B cell (primary cell): ENCODE data around the gene PTPRN2. TPM values are rescaled to one million over a fixed set of nuclear protein-coding genes. Genes with fewer than 3 reads are reported as not detected.

ENCODE experiments used
- ATAC-seq: fragments of 200-7000 bp; cut with Tn5 transposase; one replicate; pipeline ENCODE4 v1.10.0; 2021; ENCODE audit warnings: low read depth, mild to moderate bottlenecking, moderate number of reproducible peaks, moderate library complexity
- CTCF ChIA-PET: fragments of 350-600 bp; sonication (Branson Sonifier 250); formaldehyde crosslinking; loops from one replicate; lab custom pipeline; 2021; ENCODE audit warnings: antibody characterized with exemption, inconsistent platforms; lab: Charles Lee
- POLR2A ChIA-PET: fragments of 350-600 bp; sonication (Branson Sonifier 250); formaldehyde crosslinking; loops from one replicate; lab custom pipeline; 2021; ENCODE audit warnings: antibody characterized with exemption; lab: Charles Lee
- DNase-seq: peaks from one replicate; pipeline ENCODE4 v3.0.0; 2013
- H2AFZ ChIP-seq: 2 replicates; pipeline ENCODE4 v1.6.1; 2012; ENCODE audit warnings: mild to moderate bottlenecking, low read depth, low read length; ENCODE audit not compliant: insufficient read depth, poor library complexity, severe bottlenecking
- H3K27ac ChIP-seq, 2 donors: 1 replicate in 1 of 2; 2 replicates in 1 of 2; pipeline ENCODE4 v1.5.1; 2012 to 2013; ENCODE audit warnings: low read length in 2 of 2, mild to moderate bottlenecking in 2 of 2, moderate library complexity in 1 of 2
- H3K27me3 ChIP-seq, 4 experiments: fragments of 200-600 bp in 1 of 4; sonication (generic) in 1 of 4; replicated peaks in 1 of 4; 1 replicate in 2 of 4; 2 replicates in 2 of 4; pipeline versions ENCODE4 v1.6.1 to v1.7.0; 2013 to 2016; ENCODE audit warnings: low read length in 3 of 4, mild to moderate bottlenecking in 2 of 4, mixed read lengths in 1 of 4, moderate library complexity in 1 of 4; ENCODE audit not compliant: insufficient read depth in 4 of 4, control insufficient read depth in 3 of 4; ENCODE audit errors: control extremely low read depth in 1 of 4
- H3K36me3 ChIP-seq, 2 experiments: replicated peaks in 1 of 2; 1 replicate in 1 of 2; 2 replicates in 1 of 2; pipeline versions ENCODE4 v1.6.1 to v1.7.1; 2013; ENCODE audit warnings: low read length in 1 of 2; ENCODE audit not compliant: insufficient read depth in 2 of 2, control insufficient read depth in 1 of 2; ENCODE audit errors: control extremely low read depth in 1 of 2, extremely low read depth in 1 of 2
- H3K4me1 ChIP-seq, 2 donors: fragments of 200-600 bp in 1 of 2; sonication (generic) in 1 of 2; 1 replicate in 1 of 2; 2 replicates in 1 of 2; pipeline versions ENCODE4 v1.5.1 to v1.6.1; 2013 to 2017; ENCODE audit warnings: low read length in 2 of 2; ENCODE audit not compliant: control insufficient read depth in 2 of 2, insufficient read depth in 2 of 2
- H3K4me2 ChIP-seq: replicated peaks from 2 replicates; pipeline ENCODE3; 2012; ENCODE audit warnings: mild to moderate bottlenecking, low read depth, low read length; ENCODE audit not compliant: poor library complexity, severe bottlenecking
- H3K4me3 ChIP-seq, 5 experiments: fragments of 200-600 bp in 1 of 5; sonication (generic) in 1 of 5; 1 replicate in 3 of 5; 2 replicates in 2 of 5; pipeline versions ENCODE4 v1.5.1 to v1.7.0; 2011 to 2016; ENCODE audit warnings: low read length in 4 of 5, mild to moderate bottlenecking in 4 of 5, low read depth in 2 of 5, control low read depth in 1 of 5, moderate library complexity in 1 of 5; ENCODE audit not compliant: insufficient read depth in 1 of 5; ENCODE audit errors: control extremely low read depth in 1 of 5, extremely low read depth in 1 of 5
- H3K79me2 ChIP-seq: fragments of 200-600 bp; sonication (generic); one replicate; pipeline ENCODE4 v1.6.0; 2016; ENCODE audit warnings: low read length; ENCODE audit not compliant: control insufficient read depth, insufficient read depth
- H3K9ac ChIP-seq: fragments of 200-600 bp; sonication (generic); 2 replicates; pipeline ENCODE4 v1.6.1; 2017; ENCODE audit warnings: mild to moderate bottlenecking, low read length, moderate library complexity
- H3K9me3 ChIP-seq, 3 donors: one replicate each; pipeline versions ENCODE4 v1.6.1 to v1.7.1; 2013; ENCODE audit warnings: low read length in 2 of 3; ENCODE audit not compliant: control insufficient read depth in 2 of 3, insufficient read depth in 1 of 3; ENCODE audit errors: control extremely low read depth in 1 of 3
- H4K20me1 ChIP-seq: 2 replicates; pipeline ENCODE4 v1.6.0; 2012; ENCODE audit warnings: mild to moderate bottlenecking, low read length; ENCODE audit not compliant: insufficient read depth, control insufficient read depth, poor library complexity, severe bottlenecking
- H3K27ac Mint-ChIP-seq: one replicate; pipeline ENCODE4 v1.8.0; 2021; ENCODE audit warnings: mixed read lengths
- H3K27me3 Mint-ChIP-seq: one replicate; pipeline ENCODE4 v1.8.0; 2021; ENCODE audit warnings: mixed read lengths
- H3K4me1 Mint-ChIP-seq: one replicate; pipeline ENCODE4 v1.8.0; 2021; ENCODE audit warnings: mixed read lengths
- H3K4me3 Mint-ChIP-seq: one replicate; pipeline ENCODE4 v1.8.0; 2021; ENCODE audit warnings: mixed read lengths
- H3K9me3 Mint-ChIP-seq: one replicate; pipeline ENCODE4 v1.8.0; 2022; ENCODE audit warnings: mixed read lengths; ENCODE audit not compliant: insufficient read depth
- CTCF ChIP-seq: fragments of 200-600 bp; IDR thresholded peaks from one replicate; pipeline ENCODE4 v1.8.0; 2022; ENCODE audit warnings: antibody characterized with exemption, mild to moderate bottlenecking
- EZH2 ChIP-seq: IDR thresholded peaks from 2 replicates; pipeline ENCODE4 v1.6.1; 2012; ENCODE audit warnings: borderline replicate concordance, low read depth, mild to moderate bottlenecking, moderate library complexity, low read length; ENCODE audit not compliant: insufficient read depth, poor library complexity, severe bottlenecking
- WGBS: methylation state at CpG from one replicate; pipeline ENCODE4 v1.1.5; 2013; ENCODE audit warnings: missing lambda C conversion rate; ENCODE audit not compliant: insufficient coverage; 5-methylcytosine and 5-hydroxymethylcytosine counted together
- intact Hi-C: fragments of 100-400 bp; cut with micrococcal nuclease; formaldehyde crosslinking; loops from one replicate; pipeline ENCODE4 v1.10.0; 2022
- polyA plus RNA-seq: library from polyadenylated mRNA; depleted of rRNA; stranded (reverse); fragments of >200 nt; gene quantifications from 2 replicates; pipeline ENCODE4 v1.2.3, GENCODE V29; 2012
- total RNA-seq, 2 donors: library from RNA; stranded (reverse); fragments of 120-200 nt in 1 of 2; gene quantifications; 1 replicate in 1 of 2; 2 replicates in 1 of 2; pipeline versions ENCODE4 v1.2.3 to v1.2.4, GENCODE V29; 2013 to 2022

Gene PTPRN2
- total and polyA plus RNA-seq, 2 donors (not counting 1 experiment from before 2014, with no cell fraction given), result 2.0 to 5.0 TPM

- Histone ChIP-seq H3K36me3 (no peaks in the 10 kb centered on the region), H4K20me1 (no peaks in the 10 kb centered on the region), H3K9me3 (peaks cover 0 to 36% (median 8%) of the 10 kb centered on the region in 3 donors), H3K79me2 (no peaks in the 10 kb centered on the region), H2AFZ (no peak overlapping the region), H3K4me1 (no peaks in the 10 kb centered on the region), H3K27me3 (no peaks in the 10 kb centered on the region), H3K9ac (no peak overlapping the region), H3K4me2 (no peak overlapping the region), H3K4me3 (no peak overlapping the region), H3K27ac (no peak overlapping the region)
- 57% methylated on average over 2 of the region's 5 CpGs for WGBS
- POLR2A ChIA-PET, result no interaction called here
- H3K27ac Mint-ChIP-seq, result no peak overlapping the region
- no peak for ATAC-seq
- intact Hi-C loops, result no loop called here
- no peak for TF ChIP-seq EZH2
- TF ChIP-seq CTCF, result no peak
- peaks cover 14% of the 10 kb centered on the region for H3K9me3 Mint-ChIP-seq
- H3K4me1 Mint-ChIP-seq, result no peaks in the 10 kb centered on the region
- H3K4me3 Mint-ChIP-seq, result no peak overlapping the region
- no peak for DNase-seq
- no peaks in the 10 kb centered on the region for H3K27me3 Mint-ChIP-seq
- CTCF ChIA-PET, result no interaction called here
Measured at GRCh38 chr7:158292948-158293347, 294.7 kb downstream of the PTPRN2 start.

- 86% methylated on average over 2 of the region's 4 CpGs for WGBS
- no peak overlapping the region for H2AFZ ChIP-seq
- intact Hi-C loops, result no loop called here
- H4K20me1 ChIP-seq, result no peaks in the 10 kb centered on the region
- H3K79me2 ChIP-seq, result no peaks in the 10 kb centered on the region
- H3K4me3 Mint-ChIP-seq, result no peak overlapping the region
- ChIA-PET CTCF (no interaction called here), POLR2A (no interaction called here)
- TF ChIP-seq CTCF (no peak), EZH2 (no peak)
- H3K9me3 Mint-ChIP-seq, result peaks cover 14% of the 10 kb centered on the region
- H3K27me3 Mint-ChIP-seq, result no peaks in the 10 kb centered on the region
- H3K9me3 ChIP-seq, result peaks cover 0 to 36% (median 8%) of the 10 kb centered on the region in 3 donors
- no peaks in the 10 kb centered on the region for H3K27me3 ChIP-seq
- ATAC-seq (no peak), DNase-seq (no peak)
- H3K4me3 ChIP-seq, result no peak overlapping the region
- no peak overlapping the region for H3K4me2 ChIP-seq
- no peaks in the 10 kb centered on the region for H3K36me3 ChIP-seq
- H3K4me1 Mint-ChIP-seq, result no peaks in the 10 kb centered on the region
- no peak overlapping the region for H3K9ac ChIP-seq
- no peaks in the 10 kb centered on the region for H3K4me1 ChIP-seq
- H3K27ac ChIP-seq, result no peak overlapping the region
- H3K27ac Mint-ChIP-seq, result no peak overlapping the region
Measured at GRCh38 chr7:158291998-158292397, 295.6 kb downstream of the PTPRN2 start.
